Activated T-helper 1 cell treated with anti-CD3 and anti-CD28 coated beads, Interleukin-12 subunit alpha, Interleukin-12 subunit beta, Interleukin-2, Interleukin-4 antibody, amounts not matched to agents 30 ng/mL and 10 ng/mL and 1 ng/mL, durations not matched to agents 14 hours and 24 hours and 36 hours (primary cell): ENCODE results near the gene KRTAP20-1. TPM values are rescaled to one million over a fixed set of nuclear protein-coding genes. Genes with fewer than 3 reads are reported as not detected.
A peak's percentile ranks its signal among the peaks of the same experiment; 100 is the strongest.

ENCODE experiments used
- DNase-seq: peaks from one replicate; pipeline ENCODE4 v3.0.0; 2021; ENCODE audit warnings: low spot score
- H3K27ac Mint-ChIP-seq: one replicate; pipeline ENCODE4 v1.8.0; 2021; ENCODE audit warnings: mild to moderate bottlenecking, mixed read lengths
- H3K27me3 Mint-ChIP-seq: one replicate; pipeline ENCODE4 v1.8.0; 2022; ENCODE audit warnings: mild to moderate bottlenecking, moderate library complexity, mixed read lengths; ENCODE audit not compliant: insufficient read depth
- H3K36me3 Mint-ChIP-seq: one replicate; pipeline ENCODE4 v1.8.0; 2021; ENCODE audit warnings: low read depth, mixed read lengths
- H3K4me1 Mint-ChIP-seq: one replicate; pipeline ENCODE4 v1.8.0; 2021; ENCODE audit warnings: low read depth, mixed read lengths
- H3K4me3 Mint-ChIP-seq: one replicate; pipeline ENCODE4 v1.8.0; 2021; ENCODE audit warnings: mild to moderate bottlenecking, moderate library complexity, mixed read lengths
- H3K9me3 Mint-ChIP-seq: one replicate; pipeline ENCODE4 v1.8.0; 2021; ENCODE audit warnings: mixed read lengths
- intact Hi-C: fragments of 100-400 bp; cut with micrococcal nuclease; formaldehyde crosslinking; loops from one replicate; pipeline ENCODE4 v1.15.1; 2024
- total RNA-seq: library from RNA; stranded (reverse); gene quantifications from 2 replicates; pipeline ENCODE4 v1.2.3, GENCODE V29; 2022

KRTAP20-1 gene
- not detected in 2 replicates for total RNA-seq

DNA sequence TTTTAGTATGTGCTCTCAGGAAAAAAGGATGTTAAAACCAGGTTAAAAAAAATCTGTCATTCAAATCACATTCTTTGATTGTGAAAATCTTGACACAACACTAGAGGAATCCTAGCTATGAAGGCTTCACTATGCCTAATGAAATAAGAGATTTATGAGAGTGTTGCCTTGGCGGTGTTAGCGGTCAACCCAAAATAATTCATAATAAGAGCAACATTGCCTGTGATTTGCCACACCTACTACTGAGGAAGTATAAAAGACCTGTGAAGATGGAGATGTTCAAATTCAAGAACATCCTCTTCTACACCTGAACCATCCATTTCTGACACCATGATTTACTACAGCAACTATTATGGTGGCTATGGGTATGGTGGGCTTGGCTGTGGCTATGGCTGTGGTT, at the start of gene KRTAP20-1:
TSS of gene KRTAP20-1 (plus strand) at position 301 of the 400 bp plus-strand sequence. CDS start at position 331, 30 bp downstream.
- H3K27me3 Mint-ChIP-seq, result no peaks in the 10 kb centered on the region
- no peaks in the 10 kb centered on the region for H3K36me3 Mint-ChIP-seq
- DNase-seq, result no peak
- intact Hi-C loops, result no loop called here
- no peaks in the 10 kb centered on the region for H3K9me3 Mint-ChIP-seq
- H3K4me3 Mint-ChIP-seq, result no peak within 1 kb of the TSS
- peak within 1 kb of the TSS; percentile 29 for H3K27ac Mint-ChIP-seq
- H3K4me1 Mint-ChIP-seq, result no peaks in the 10 kb centered on the region

GRCh38 chr21:30567617-30568016, 48.6 kb upstream of the KRTAP20-1 start:
- peaks cover 2% of the 10 kb centered on the region for H3K27me3 Mint-ChIP-seq
- no peaks in the 10 kb centered on the region for H3K4me1 Mint-ChIP-seq
- intact Hi-C loops, result no loop called here
- H3K27ac Mint-ChIP-seq, result no peak overlapping the region
- no peak for DNase-seq
- no peak overlapping the region for H3K4me3 Mint-ChIP-seq
- H3K9me3 Mint-ChIP-seq, result no peaks in the 10 kb centered on the region
- H3K36me3 Mint-ChIP-seq, result no peaks in the 10 kb centered on the region

DNA sequence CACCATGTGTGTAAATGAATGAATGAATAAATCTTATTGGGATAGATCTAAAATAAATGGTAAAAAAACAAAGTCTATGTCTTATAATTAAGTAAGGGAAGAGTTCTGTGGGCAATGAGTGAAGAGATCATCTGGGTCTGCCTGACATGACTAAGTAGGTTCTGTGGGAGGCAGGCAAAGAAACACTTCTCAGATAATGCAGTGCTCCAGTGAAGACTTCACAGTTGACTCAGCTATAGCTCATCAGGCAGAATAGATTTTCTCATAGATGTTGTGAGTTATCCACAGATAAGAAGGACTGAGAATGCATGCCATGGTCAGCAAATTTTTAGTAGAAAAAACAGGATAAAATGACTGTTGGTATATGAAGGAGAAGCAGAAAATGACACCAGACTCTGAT, 38.5 kb upstream of the KRTAP20-1 start:
- Mint-ChIP-seq H3K27me3 (no peaks in the 10 kb centered on the region), H3K9me3 (no peaks in the 10 kb centered on the region), H3K4me1 (no peaks in the 10 kb centered on the region), H3K36me3 (no peaks in the 10 kb centered on the region), H3K27ac (no peak overlapping the region), H3K4me3 (no peak overlapping the region)
- no peak for DNase-seq
- intact Hi-C loops, result no loop called here

- no peak for DNase-seq
- Mint-ChIP-seq H3K27ac (no peak overlapping the region), H3K36me3 (no peaks in the 10 kb centered on the region), H3K27me3 (no peaks in the 10 kb centered on the region), H3K4me1 (no peaks in the 10 kb centered on the region), H3K9me3 (no peaks in the 10 kb centered on the region), H3K4me3 (no peak overlapping the region)
- intact Hi-C loops, result no loop called here
These were observed 36.9 kb upstream of the KRTAP20-1 start for GRCh38 chr21:30579346-30579745.

DNA sequence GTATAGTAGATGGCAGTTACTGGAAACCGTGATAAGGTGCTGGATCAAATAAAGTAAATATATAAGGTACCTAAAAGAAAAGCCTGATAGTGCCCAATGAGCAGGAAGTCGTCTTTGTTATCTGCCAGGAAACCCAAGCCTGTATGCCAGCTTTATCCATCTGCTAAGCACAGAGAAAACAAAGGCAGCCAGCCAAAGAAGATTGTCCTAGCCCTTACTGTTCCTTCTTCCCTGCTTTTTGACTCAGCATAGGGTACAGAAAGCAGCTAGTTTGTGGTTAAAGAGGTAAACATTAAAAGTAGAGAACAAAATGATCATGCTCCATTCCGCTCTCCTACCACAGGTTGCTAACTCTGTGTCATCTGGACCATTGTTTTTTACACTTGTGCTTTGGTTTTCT, 36.1 kb upstream of the KRTAP20-1 start:
- Mint-ChIP-seq H3K9me3 (no peaks in the 10 kb centered on the region), H3K27me3 (no peaks in the 10 kb centered on the region), H3K4me1 (no peaks in the 10 kb centered on the region), H3K4me3 (no peak overlapping the region), H3K36me3 (no peaks in the 10 kb centered on the region), H3K27ac (no peak overlapping the region)
- intact Hi-C loops, result no loop called here
- DNase-seq, result no peak

DNA sequence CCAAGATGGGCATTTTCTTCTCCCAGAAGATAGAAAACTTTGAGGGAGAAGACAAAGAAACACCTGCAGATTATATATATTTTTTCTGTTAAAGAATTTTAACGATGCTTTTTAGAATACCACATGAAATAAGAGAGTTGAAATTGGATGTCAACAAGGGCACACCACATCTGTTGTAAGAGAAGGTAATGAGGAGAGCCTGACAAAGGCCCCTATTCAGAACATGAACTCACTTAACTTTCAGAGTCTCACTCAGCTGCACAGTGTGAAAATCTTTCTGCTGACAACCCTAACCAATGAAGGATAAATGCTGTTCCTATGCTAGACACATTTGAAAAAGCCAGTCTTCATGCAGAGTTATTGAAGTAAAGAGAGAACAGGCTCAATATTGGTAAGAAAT, 33.4 kb upstream of the KRTAP20-1 start:
- no peak for DNase-seq
- H3K9me3 Mint-ChIP-seq, result no peaks in the 10 kb centered on the region
- H3K36me3 Mint-ChIP-seq, result no peaks in the 10 kb centered on the region
- H3K27ac Mint-ChIP-seq, result no peak overlapping the region
- intact Hi-C loops, result no loop called here
- H3K4me3 Mint-ChIP-seq, result no peak overlapping the region
- H3K27me3 Mint-ChIP-seq, result no peaks in the 10 kb centered on the region
- H3K4me1 Mint-ChIP-seq, result no peaks in the 10 kb centered on the region

DNA sequence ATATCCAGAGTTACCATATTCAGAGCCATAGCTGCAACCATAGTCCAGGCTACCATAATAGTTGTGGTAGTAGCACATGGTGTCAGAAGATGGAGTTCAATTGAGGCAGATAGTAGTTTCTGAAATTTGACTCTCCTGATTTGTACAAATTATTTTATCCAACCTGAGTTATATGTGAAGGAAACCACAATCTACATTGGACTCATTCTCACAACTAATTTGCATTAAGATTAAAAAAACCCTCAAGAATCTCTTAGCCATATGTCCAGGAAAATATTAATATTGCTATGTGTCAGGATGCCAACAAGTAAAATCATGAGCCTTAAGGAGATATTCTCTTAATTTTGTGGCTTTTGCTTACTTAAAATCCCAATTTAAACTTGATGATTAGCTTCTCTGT, 25.9 kb upstream of the KRTAP20-1 start, which contains the start of gene KRTAP22-2:
TSS of gene KRTAP22-2 (minus strand) at position 101 of the 400 bp plus-strand sequence.
- Mint-ChIP-seq H3K4me1 (no peaks in the 10 kb centered on the region), H3K4me3 (no peak within 1 kb of the TSS), H3K27me3 (no peaks in the 10 kb centered on the region), H3K27ac (no peak within 1 kb of the TSS), H3K36me3 (no peaks in the 10 kb centered on the region), H3K9me3 (no peaks in the 10 kb centered on the region)
- DNase-seq, result no peak
- intact Hi-C loops, result no loop called here

- Mint-ChIP-seq H3K36me3 (no peaks in the 10 kb centered on the region), H3K4me3 (no peak within 1 kb of the TSS), H3K9me3 (no peaks in the 10 kb centered on the region), H3K27me3 (no peaks in the 10 kb centered on the region), H3K27ac (no peak within 1 kb of the TSS), H3K4me1 (no peaks in the 10 kb centered on the region)
- intact Hi-C loops, result no loop called here
- DNase-seq, result no peak
These were observed 24.1 kb upstream of the KRTAP20-1 start, which contains the start of gene KRTAP6-3 for GRCh38 chr21:30592140-30592539. Gene KRTAP6-3, plus strand, starts transcription at chr21:30592440. Its CDS starts 6 bp downstream, at chr21:30592446.

DNA sequence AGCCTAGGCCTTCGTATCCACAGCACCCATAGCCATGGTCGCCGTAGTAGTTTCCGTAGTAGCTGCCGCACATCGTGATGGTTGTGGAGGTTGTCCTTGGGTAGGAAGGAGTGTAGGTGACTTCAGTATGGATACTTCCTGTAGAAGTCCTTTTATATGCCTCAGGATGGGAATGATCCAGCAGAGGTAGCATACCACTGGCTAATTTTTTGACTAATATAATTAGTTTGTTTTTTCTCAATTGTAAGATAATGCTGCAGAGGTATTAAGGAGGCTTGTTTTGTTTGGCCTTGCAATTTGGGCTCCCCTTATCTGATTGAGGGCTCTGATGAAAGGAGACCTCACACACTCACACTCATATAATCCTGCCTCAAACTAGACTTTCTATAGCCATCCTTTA, 17.4 kb upstream of the KRTAP20-1 start, which contains the start of gene KRTAP6-2:
TSS of gene KRTAP6-2 (minus strand) at position 101 of the 400 bp plus-strand sequence. CDS start at position 73, 28 bp downstream.
- intact Hi-C loops, result no loop called here
- Mint-ChIP-seq H3K27ac (no peak within 1 kb of the TSS), H3K4me1 (no peaks in the 10 kb centered on the region), H3K27me3 (no peaks in the 10 kb centered on the region), H3K4me3 (no peak within 1 kb of the TSS), H3K9me3 (peaks cover 5% of the 10 kb centered on the region), H3K36me3 (no peaks in the 10 kb centered on the region)
- no peak for DNase-seq

GRCh38 chr21:30600787-30601186, 15.4 kb upstream of the KRTAP20-1 start, which contains the start of gene KRTAP22-1:
Gene KRTAP22-1, plus strand, starts transcription at chr21:30601087.
- intact Hi-C loops, result no loop called here
- Mint-ChIP-seq H3K4me1 (no peaks in the 10 kb centered on the region), H3K27ac (no peak within 1 kb of the TSS), H3K9me3 (peaks cover 5% of the 10 kb centered on the region), H3K4me3 (no peak within 1 kb of the TSS), H3K27me3 (no peaks in the 10 kb centered on the region), H3K36me3 (no peaks in the 10 kb centered on the region)
- DNase-seq, result no peak

GRCh38 chr21:30605968-30606367, 10.3 kb upstream of the KRTAP20-1 start:
- Mint-ChIP-seq H3K9me3 (peaks cover 8% of the 10 kb centered on the region), H3K4me1 (no peaks in the 10 kb centered on the region)
- intact Hi-C loops, result no loop called here

GRCh38 chr21:30612132-30612531, 4.1 kb upstream of the KRTAP20-1 start:
- intact Hi-C loops, result no loop called here

More at GRCh38 chr21:30605968-30606367, 10.3 kb upstream of the KRTAP20-1 start:
- no peaks in the 10 kb centered on the region for H3K36me3 Mint-ChIP-seq
- DNase-seq, result no peak
- H3K27me3 Mint-ChIP-seq, result no peaks in the 10 kb centered on the region
- H3K4me3 Mint-ChIP-seq, result no peak overlapping the region
- H3K27ac Mint-ChIP-seq, result no peak overlapping the region

DNA sequence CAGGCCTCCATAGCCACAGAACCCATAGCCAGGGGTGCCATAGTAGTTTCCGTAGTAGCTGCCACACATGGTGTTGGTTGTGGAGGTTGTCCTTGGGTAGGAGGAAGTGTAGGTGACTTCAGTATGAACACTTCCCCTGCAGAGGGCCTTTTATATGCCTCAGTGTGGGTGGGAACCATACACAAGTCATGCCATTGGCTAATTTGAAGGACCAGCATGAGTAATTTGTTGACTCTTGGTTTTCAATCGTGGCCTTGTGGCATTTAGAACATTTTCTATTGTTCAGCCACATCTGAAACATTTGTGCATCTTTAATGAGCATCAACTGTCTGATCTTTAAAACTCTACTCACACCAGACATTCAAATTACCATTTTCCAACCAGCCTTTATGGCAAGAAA, 2.4 kb upstream of the KRTAP20-1 start, which contains the start of gene KRTAP6-1:
TSS of gene KRTAP6-1 (minus strand) at position 95 of the 400 bp plus-strand sequence. CDS start at position 69, 26 bp downstream.
- Mint-ChIP-seq H3K36me3 (no peaks in the 10 kb centered on the region), H3K9me3 (peaks cover under 1% of the 10 kb centered on the region), H3K27me3 (no peaks in the 10 kb centered on the region), H3K27ac (no peak within 1 kb of the TSS), H3K4me3 (no peak within 1 kb of the TSS), H3K4me1 (no peaks in the 10 kb centered on the region)
- no peak for DNase-seq
- intact Hi-C loops, result no loop called here

More at GRCh38 chr21:30612132-30612531, 4.1 kb upstream of the KRTAP20-1 start:
- peaks cover 3% of the 10 kb centered on the region for H3K9me3 Mint-ChIP-seq
- DNase-seq, result no peak
- H3K36me3 Mint-ChIP-seq, result no peaks in the 10 kb centered on the region
- H3K4me3 Mint-ChIP-seq, result no peak overlapping the region
- H3K27ac Mint-ChIP-seq, result no peak overlapping the region
- no peaks in the 10 kb centered on the region for H3K27me3 Mint-ChIP-seq
- H3K4me1 Mint-ChIP-seq, result no peaks in the 10 kb centered on the region

- Mint-ChIP-seq H3K27me3 (no peaks in the 10 kb centered on the region), H3K4me1 (no peaks in the 10 kb centered on the region), H3K4me3 (no peak overlapping the region), H3K27ac (no peak overlapping the region), H3K9me3 (no peaks in the 10 kb centered on the region), H3K36me3 (no peaks in the 10 kb centered on the region)
- DNase-seq, result no peak
- intact Hi-C loops, result no loop called here
These were observed 1.0 kb upstream of the KRTAP20-1 start for GRCh38 chr21:30615199-30615598.
